Muscle layer of duodenum (tissue), 2 donors: ENCODE results near the gene PPP1R36.

Experiments used
- H3K27ac ChIP-seq: one replicate; pipeline ENCODE4 v1.7.0; 2013; ENCODE audit warnings: mild to moderate bottlenecking, low read length
- H3K27me3 ChIP-seq: one replicate; pipeline ENCODE4 v1.7.0; 2013; ENCODE audit warnings: low read depth, mild to moderate bottlenecking, control low read depth, low read length
- H3K36me3 ChIP-seq, 2 donors: one replicate each; pipeline ENCODE4 v1.7.0; 2013; ENCODE audit warnings: low read length in 2 of 2, control low read depth in 1 of 2, mild to moderate bottlenecking in 1 of 2; ENCODE audit not compliant: insufficient read depth in 2 of 2, control insufficient read depth in 1 of 2
- H3K4me1 ChIP-seq, 2 donors: one replicate each; pipeline ENCODE4 v1.7.0; 2013; ENCODE audit warnings: low read length in 2 of 2, mild to moderate bottlenecking in 2 of 2, control low read depth in 1 of 2, moderate library complexity in 1 of 2; ENCODE audit not compliant: insufficient read depth in 2 of 2, control insufficient read depth in 1 of 2
- H3K4me3 ChIP-seq, 2 donors: one replicate each; pipeline ENCODE4 v1.7.0; 2013; ENCODE audit warnings: low read length in 2 of 2, low read depth in 1 of 2, mild to moderate bottlenecking in 1 of 2
- H3K9me3 ChIP-seq, 2 donors: one replicate each; pipeline ENCODE4 v1.7.0; 2013; ENCODE audit warnings: low read length in 2 of 2, control low read depth in 1 of 2, mild to moderate bottlenecking in 1 of 2; ENCODE audit not compliant: control insufficient read depth in 1 of 2
- donor health status: healthy.

The PPP1R36 gene

DNA sequence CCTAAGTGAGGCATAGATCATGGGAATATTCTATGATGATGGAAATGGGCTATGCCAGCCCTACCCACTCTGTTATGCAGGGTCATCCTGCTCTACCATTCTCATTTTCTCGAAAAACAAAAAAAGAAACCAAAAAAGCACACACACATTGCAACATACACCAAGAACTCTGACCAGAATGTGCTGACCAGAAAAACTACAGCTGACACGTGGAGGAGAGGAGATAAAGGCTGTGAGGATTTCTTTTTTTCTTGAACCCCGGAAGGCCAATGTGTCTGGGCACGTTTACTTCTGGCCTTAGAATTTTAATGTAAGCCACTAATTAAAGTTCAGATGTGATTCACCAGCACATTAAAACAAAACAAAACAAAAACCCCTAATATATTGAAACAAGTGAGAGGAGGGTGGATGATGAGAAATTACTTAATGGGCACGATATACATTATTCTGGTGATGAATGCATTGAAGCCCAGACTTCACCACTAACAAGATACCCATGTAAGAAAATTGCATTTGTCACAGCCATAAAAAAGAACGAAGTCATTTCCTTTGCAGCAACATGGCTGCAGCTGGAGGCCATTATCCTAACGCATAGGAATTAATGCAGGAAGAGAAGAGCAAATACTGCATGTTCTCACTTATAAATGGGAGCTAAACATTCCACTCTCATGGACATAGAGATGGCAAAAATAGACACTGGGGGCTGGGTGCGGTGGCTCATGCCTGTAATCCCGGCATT is 88.1 kb downstream of the PPP1R36 start:
- peaks cover 0 to 2% of the 10 kb centered on the region in 2 donors for H3K4me1 ChIP-seq
- no peaks in the 10 kb centered on the region for H3K9me3 ChIP-seq
- H3K27me3 ChIP-seq = no peaks in the 10 kb centered on the region
- H3K36me3 ChIP-seq = no peaks in the 10 kb centered on the region
- H3K27ac ChIP-seq = no peak overlapping the region
- no peak overlapping the region for H3K4me3 ChIP-seq

DNA sequence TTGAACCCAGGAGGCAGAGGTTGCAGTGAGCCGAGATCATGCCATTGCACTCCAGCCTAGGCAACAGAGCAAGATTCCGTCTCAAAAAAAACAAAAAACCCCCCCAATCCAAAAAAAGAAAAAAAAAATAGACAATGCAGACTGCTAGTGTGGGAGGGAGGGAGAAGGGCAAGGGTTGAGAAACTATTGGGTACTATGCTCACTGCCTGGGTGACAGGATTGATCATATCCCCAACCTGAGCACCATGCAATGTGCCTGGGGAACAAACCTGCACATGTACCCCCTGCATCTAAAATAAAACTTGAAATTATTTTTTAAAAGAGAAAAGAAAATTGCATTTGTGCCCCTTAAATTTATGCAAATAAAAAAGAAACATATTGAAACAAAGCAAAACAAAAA is 88.9 kb downstream of the PPP1R36 start:
- Histone ChIP-seq H3K27me3 (no peaks in the 10 kb centered on the region), H3K36me3 (no peaks in the 10 kb centered on the region), H3K9me3 (no peaks in the 10 kb centered on the region), H3K4me3 (no peak overlapping the region), H3K4me1 (peaks cover 0 to 2% of the 10 kb centered on the region in 2 donors), H3K27ac (no peak overlapping the region)
